Nephron progenitor cell (in vitro differentiated cells): ENCODE data around the gene AP3S1.
"Not testable (repeated sequence)": the region's sequence is repeated elsewhere in the genome, so short reads cannot be mapped to it uniquely, and the experiment has no call there.

Source experiments
- DNase-seq: peaks from one replicate; pipeline ENCODE4 v3.0.0; 2021
- H3K27ac Mint-ChIP-seq: 2 replicates; pipeline ENCODE4 v1.8.0; 2021; ENCODE audit warnings: mild to moderate bottlenecking, moderate library complexity, mixed read lengths
- H3K27me3 Mint-ChIP-seq: 2 replicates; pipeline ENCODE4 v1.8.0; 2021; ENCODE audit warnings: mild to moderate bottlenecking, low read depth, mixed read lengths; ENCODE audit not compliant: poor library complexity
- H3K36me3 Mint-ChIP-seq: 2 replicates; pipeline ENCODE4 v1.8.0; 2021; ENCODE audit warnings: low read depth, mixed read lengths
- H3K4me1 Mint-ChIP-seq: 2 replicates; pipeline ENCODE4 v1.8.0; 2021; ENCODE audit warnings: mixed read lengths
- H3K4me3 Mint-ChIP-seq: 2 replicates; pipeline ENCODE4 v1.8.0; 2021; ENCODE audit warnings: mild to moderate bottlenecking, moderate library complexity, mixed read lengths
- H3K9me3 Mint-ChIP-seq: 2 replicates; pipeline ENCODE4 v1.8.0; 2021; ENCODE audit warnings: mild to moderate bottlenecking, moderate library complexity, mixed read lengths
- CTCF ChIP-seq: fragments of 200-600 bp; sonication (generic); IDR thresholded peaks from 2 replicates; pipeline ENCODE4 v1.5.0; 2021; ENCODE audit warnings: antibody characterized with exemption

The AP3S1 gene

DNA sequence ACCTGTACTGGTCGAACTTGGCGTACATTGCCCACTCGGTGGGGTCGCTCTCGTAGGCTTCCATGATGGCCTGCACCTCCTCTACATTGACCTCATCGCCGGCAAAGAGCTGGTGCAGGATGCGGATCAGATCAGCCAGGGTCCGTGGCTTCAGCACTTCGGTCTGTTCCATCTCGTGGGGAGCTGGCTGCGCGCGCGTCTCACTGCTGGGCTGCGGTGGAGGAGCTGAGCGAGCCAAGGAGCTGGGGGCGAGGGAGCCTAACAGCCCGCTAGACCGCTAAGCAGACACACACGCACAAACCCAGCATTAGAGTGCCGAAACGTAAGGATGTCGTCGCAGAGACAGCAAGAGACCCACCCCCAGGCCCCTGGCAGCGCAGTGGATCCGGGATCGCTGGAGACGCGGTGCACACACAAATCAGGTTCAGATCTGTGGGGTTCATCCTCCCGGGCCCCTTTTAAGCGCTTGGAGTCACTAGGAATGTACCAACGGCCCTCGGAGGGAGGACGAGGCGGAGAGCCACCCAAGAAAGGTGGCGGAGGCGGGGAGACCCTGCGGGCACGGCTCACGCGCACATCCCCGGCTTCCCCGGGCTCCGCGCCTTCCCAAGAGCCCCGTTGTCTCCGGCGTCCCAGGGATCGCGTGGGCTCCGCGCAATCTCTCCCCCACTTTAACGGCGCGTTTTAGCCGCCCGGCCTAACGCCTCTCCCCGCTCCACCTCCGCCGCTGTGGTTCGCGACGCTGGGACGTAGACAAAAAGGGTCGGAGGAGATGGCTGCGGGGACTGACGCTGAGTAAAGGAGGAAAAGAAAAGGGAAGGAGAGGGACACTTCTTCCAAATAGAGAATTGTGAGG, 25.3 kb upstream of the AP3S1 start, which contains the start of gene CDO1:
Gene CDO1 (minus strand): TSS at position 434 of the 856 bp plus-strand sequence. CDS start 262 bp downstream, at position 172.
- Mint-ChIP-seq H3K4me3 (peak within 1 kb of the TSS; percentile 96), H3K27me3 (peaks cover 36% of the 10 kb centered on the region), H3K27ac (peak within 1 kb of the TSS; percentile 95), H3K4me1 (peaks cover 32% of the 10 kb centered on the region), H3K9me3 (no peaks in the 10 kb centered on the region), H3K36me3 (peaks cover 24% of the 10 kb centered on the region)
- TF ChIP-seq CTCF = no peak
- peak; percentile 76 for DNase-seq

- H3K27me3 Mint-ChIP-seq = peaks cover 38% of the 10 kb centered on the region
These were observed 24.3 kb upstream of the AP3S1 start for GRCh38 chr5:115817386-115817785.

GRCh38 chr5:115818821-115819220, 22.9 kb upstream of the AP3S1 start:
- Mint-ChIP-seq H3K27me3 (peaks cover 29% of the 10 kb centered on the region), H3K27ac (no peak overlapping the region)

More at GRCh38 chr5:115817386-115817785, 24.3 kb upstream of the AP3S1 start:
- DNase-seq = no peak
- H3K9me3 Mint-ChIP-seq = no peaks in the 10 kb centered on the region
- H3K4me3 Mint-ChIP-seq = peak overlapping the region; percentile 96
- H3K27ac Mint-ChIP-seq = no peak overlapping the region
- peaks cover 18% of the 10 kb centered on the region for H3K36me3 Mint-ChIP-seq
- TF ChIP-seq CTCF = no peak
- peaks cover 32% of the 10 kb centered on the region for H3K4me1 Mint-ChIP-seq

GRCh38 chr5:115820846-115821245, 20.9 kb upstream of the AP3S1 start:
- Mint-ChIP-seq H3K4me3 (no peak overlapping the region), H3K9me3 (peaks cover 26% of the 10 kb centered on the region), H3K36me3 (peaks cover 4% of the 10 kb centered on the region), H3K27ac (no peak overlapping the region), H3K27me3 (peaks cover 14% of the 10 kb centered on the region), H3K4me1 (peaks cover 10% of the 10 kb centered on the region)
- TF ChIP-seq CTCF = no peak
- DNase-seq = no peak

More at GRCh38 chr5:115818821-115819220, 22.9 kb upstream of the AP3S1 start:
- TF ChIP-seq CTCF = no peak
- Mint-ChIP-seq H3K4me1 (peaks cover 28% of the 10 kb centered on the region), H3K36me3 (peaks cover 8% of the 10 kb centered on the region), H3K4me3 (peak overlapping the region; percentile 52), H3K9me3 (peaks cover 8% of the 10 kb centered on the region)
- no peak for DNase-seq

- Mint-ChIP-seq H3K36me3 (peaks cover 38% of the 10 kb centered on the region), H3K27me3 (peaks cover 11% of the 10 kb centered on the region), H3K9me3 (peaks cover 41% of the 10 kb centered on the region)
- not testable (repeated sequence) for DNase-seq, H3K27ac Mint-ChIP-seq, H3K4me1 Mint-ChIP-seq, H3K4me3 Mint-ChIP-seq
These were observed 16.8 kb upstream of the AP3S1 start for GRCh38 chr5:115824983-115825382.

DNA sequence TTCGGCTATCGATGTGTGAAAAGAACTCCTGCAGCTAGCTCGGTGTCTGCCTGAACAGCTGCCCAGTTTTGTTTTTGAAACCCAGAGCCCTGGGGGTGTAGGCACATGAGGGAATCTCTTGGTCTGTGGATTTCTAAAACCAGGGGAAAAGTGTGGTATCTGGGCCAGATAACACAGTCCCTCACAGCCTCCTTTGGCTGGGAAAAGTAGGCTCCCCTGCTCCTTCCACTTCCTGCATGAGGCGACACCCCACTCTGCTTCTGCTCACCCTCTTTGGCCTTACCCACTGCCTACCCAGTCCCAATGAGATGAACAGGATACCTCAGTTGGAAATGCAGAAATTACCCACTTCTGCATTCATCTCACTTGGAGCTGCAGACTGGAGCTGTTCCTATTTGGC, 15.8 kb upstream of the AP3S1 start:
- no peak for TF ChIP-seq CTCF
- DNase-seq = no peak
- Mint-ChIP-seq H3K27me3 (peaks cover 11% of the 10 kb centered on the region), H3K27ac (no peak overlapping the region), H3K4me1 (no peaks in the 10 kb centered on the region), H3K4me3 (no peak overlapping the region), H3K36me3 (peaks cover 39% of the 10 kb centered on the region), H3K9me3 (peaks cover 41% of the 10 kb centered on the region)
